ENCODE data around the gene CYP2U1. TPM values are rescaled to one million over a fixed set of nuclear protein-coding genes. Genes with fewer than 3 reads are reported as not detected.

CYP2U1 gene
- total and polyA plus RNA-seq, 8 donors = 0.58 to 10.7 (median 3.1) TPM

DNA sequence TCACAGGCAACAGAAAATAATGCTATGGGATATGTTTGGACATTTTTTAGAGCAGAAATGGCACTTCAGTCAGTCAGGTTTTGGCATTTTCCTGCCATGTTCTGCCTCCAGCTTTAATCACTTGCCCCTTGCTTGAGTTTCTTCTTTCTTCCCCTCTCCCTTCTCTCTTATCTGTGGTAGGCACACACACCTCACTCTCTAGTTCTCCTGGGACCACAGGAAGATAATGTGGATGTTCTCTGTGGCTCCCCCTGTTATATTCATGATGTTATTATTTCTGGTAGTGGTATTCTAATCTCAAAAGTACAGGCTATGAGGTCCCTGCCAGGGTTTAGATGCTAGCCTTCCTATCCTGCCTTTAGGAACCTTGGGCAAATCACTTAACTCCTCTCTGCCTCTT is 63.5 kb downstream of the CYP2U1 start:
- peak overlapping the region in 2 of 5 donors; percentile 13 to 95 for H3K27ac ChIP-seq
- no peaks in the 10 kb centered on the region for H3K27me3 ChIP-seq
- peaks cover 25 to 82% (median 48%) of the 10 kb centered on the region in 4 donors for H3K4me1 ChIP-seq
- no peaks in the 10 kb centered on the region for H3K9me3 ChIP-seq
- H3K36me3 ChIP-seq = peaks cover 0 to under 1% (median 0%) of the 10 kb centered on the region in 4 donors
- no peak for DNase-seq
- TF ChIP-seq POLR2AphosphoS5 (IDR thresholded peaks at IDR 0.05) (no peak), POLR2A (IDR thresholded peaks at IDR 0.05) (no peak), EP300 (IDR thresholded peaks at IDR 0.05) (no peak)
- TF ChIP-seq, protein P1, sequence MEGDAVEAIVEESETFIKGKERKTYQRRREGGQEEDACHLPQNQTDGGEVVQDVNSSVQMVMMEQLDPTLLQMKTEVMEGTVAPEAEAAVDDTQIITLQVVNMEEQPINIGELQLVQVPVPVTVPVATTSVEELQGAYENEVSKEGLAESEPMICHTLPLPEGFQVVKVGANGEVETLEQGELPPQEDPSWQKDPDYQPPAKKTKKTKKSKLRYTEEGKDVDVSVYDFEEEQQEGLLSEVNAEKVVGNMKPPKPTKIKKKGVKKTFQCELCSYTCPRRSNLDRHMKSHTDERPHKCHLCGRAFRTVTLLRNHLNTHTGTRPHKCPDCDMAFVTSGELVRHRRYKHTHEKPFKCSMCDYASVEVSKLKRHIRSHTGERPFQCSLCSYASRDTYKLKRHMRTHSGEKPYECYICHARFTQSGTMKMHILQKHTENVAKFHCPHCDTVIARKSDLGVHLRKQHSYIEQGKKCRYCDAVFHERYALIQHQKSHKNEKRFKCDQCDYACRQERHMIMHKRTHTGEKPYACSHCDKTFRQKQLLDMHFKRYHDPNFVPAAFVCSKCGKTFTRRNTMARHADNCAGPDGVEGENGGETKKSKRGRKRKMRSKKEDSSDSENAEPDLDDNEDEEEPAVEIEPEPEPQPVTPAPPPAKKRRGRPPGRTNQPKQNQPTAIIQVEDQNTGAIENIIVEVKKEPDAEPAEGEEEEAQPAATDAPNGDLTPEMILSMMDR (IDR thresholded peaks at IDR 0.05) = no peak
- no peak overlapping the region for H3K4me3 ChIP-seq
- intact Hi-C loops (cut with DNase I; ENCODE audit: low total_unique reads) = no loop called here

DNA sequence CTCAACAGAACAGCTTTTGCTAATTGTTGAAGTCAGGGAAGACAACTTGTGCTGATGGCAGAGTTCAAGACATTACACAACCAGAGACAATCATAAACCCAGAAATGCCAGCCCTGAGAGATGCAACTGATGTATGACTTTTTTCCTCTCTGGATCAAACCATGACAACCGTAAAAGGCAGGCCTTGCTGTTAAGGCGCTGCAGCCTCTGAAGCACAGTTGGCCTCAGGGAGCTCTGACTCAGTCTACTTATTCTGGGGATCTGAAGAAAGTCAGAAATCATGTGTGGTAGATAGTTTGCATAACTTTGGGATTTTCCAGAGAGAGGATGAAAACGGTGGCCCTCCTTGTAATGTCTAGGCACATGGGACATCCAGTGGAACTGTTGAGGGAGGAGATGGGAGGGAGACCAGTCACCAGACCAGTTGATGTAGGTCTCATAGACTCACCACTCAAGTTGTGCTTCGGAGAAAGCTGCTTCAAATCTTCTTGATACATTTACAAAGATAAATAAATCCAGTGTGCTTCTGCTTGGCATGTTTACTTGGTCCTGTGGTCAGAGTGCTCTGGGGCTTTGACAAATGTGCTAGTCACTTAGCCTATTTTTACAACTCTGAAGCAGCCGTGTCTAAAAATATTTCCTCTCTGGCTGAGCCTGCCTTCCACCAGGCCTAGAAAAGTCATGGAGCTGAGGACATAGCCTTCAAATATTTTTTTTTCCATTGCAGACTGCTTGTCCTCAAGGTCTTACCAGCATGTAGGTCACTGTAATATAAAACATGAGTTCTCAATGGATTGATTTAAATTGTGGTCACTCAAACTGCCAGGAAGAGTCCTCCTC is 65.8 kb downstream of the CYP2U1 start:
- WGBS, 5 donors = 52 to 62% (median 58%) methylated on average over 5 of the region's 5 CpGs
- peak overlapping the region in 4 of 5 donors; percentile 55 to 95 (median 70) for H3K27ac ChIP-seq
- no peak overlapping the region for H3K4me3 ChIP-seq
- no peaks in the 10 kb centered on the region for H3K9me3 ChIP-seq
- intact Hi-C loops (cut with DNase I; ENCODE audit: low total_unique reads) = no loop called here
- peaks cover 0 to 7% (median 0%) of the 10 kb centered on the region in 4 donors for H3K36me3 ChIP-seq
- DNase-seq = peak in 1 of 2 donors; percentile 47
- H3K4me1 ChIP-seq = peaks cover 12 to 66% (median 35%) of the 10 kb centered on the region in 4 donors
- TF ChIP-seq, protein P1 (IDR thresholded peaks at IDR 0.05) = no peak
- TF ChIP-seq POLR2A (IDR thresholded peaks at IDR 0.05) (no peak), POLR2AphosphoS5 (IDR thresholded peaks at IDR 0.05) (peak in 1 of 3 donors; percentile 54), EP300 (IDR thresholded peaks at IDR 0.05) (peak; percentile 28)
- H3K27me3 ChIP-seq = no peaks in the 10 kb centered on the region

DNA sequence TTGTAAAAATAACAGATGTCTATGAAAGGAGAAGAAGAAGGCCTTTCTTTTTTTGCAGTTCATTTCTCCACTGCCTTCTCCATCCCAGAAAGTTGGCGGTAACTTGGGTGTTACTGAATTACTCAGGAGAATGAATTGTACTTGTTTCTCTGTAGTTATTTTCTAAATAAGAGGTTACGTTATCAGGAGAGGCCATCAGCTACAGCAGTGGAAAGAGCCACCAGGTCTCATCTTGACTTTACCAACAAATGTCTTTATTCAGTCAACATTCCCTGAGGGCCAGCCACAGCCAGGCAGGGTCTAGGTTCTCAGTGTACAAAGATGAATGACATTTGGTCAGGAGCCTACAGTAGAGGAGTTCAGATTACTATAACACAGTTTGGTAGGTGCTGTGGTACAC is 66.4 kb downstream of the CYP2U1 start:
- Histone ChIP-seq H3K36me3 (peaks cover 0 to 7% (median 0%) of the 10 kb centered on the region in 4 donors), H3K27me3 (no peaks in the 10 kb centered on the region), H3K9me3 (no peaks in the 10 kb centered on the region), H3K4me3 (no peak overlapping the region), H3K27ac (peak overlapping the region in 4 of 5 donors; percentile 55 to 95 (median 70)), H3K4me1 (peaks cover 10 to 59% (median 30%) of the 10 kb centered on the region in 4 donors)
- intact Hi-C loops (cut with DNase I; ENCODE audit: low total_unique reads) = no loop called here
- WGBS, 5 donors = 74 to 93% (median 83%) methylated on average over 2 of the region's 2 CpGs
- DNase-seq = no peak
- TF ChIP-seq POLR2AphosphoS5 (IDR thresholded peaks at IDR 0.05) (no peak), POLR2A (IDR thresholded peaks at IDR 0.05) (no peak), EP300 (IDR thresholded peaks at IDR 0.05) (no peak)
- TF ChIP-seq, protein P1 (IDR thresholded peaks at IDR 0.05) = no peak

DNA sequence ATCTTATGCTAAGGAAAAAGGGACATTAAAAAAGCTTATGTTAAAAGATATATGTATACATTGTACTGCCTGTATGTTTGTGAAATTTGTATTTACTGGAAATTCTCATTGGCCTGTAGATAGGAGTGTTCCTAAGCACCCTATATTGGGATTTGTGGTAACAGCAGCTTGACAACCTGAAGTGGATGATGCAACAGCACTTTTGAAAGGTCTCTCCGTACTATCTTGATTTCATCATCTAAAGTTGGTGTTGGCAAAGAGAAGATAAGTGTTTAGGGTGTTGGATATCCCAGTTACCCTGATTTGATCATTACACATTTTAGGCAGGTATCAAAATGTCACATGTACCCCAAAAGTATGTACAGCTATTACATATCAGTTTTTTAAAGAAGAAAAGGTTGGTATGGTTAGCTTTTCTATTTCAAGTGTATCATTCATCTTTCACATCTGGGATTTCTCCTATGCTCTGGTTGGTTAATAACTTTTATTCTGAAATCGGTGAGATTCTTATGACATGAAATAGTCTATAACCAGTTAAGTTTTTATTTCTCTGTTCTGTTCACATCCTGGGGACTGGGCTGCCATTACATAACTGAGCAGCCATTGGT is 68.7 kb downstream of the CYP2U1 start:
- 87 to 95% (median 94%) methylated on average over 2 of the region's 2 CpGs for WGBS, 5 donors
- peaks cover 0 to 46% (median 16%) of the 10 kb centered on the region in 4 donors for H3K4me1 ChIP-seq

More for the DNA sequence above, 68.7 kb downstream of the CYP2U1 start:
- DNase-seq = no peak
- peak overlapping the region in 1 of 5 donors; percentile 95 for H3K27ac ChIP-seq
- intact Hi-C loops (cut with DNase I; ENCODE audit: low total_unique reads) = no loop called here
- H3K36me3 ChIP-seq = peaks cover 0 to 7% (median 0%) of the 10 kb centered on the region in 4 donors
- H3K27me3 ChIP-seq = no peaks in the 10 kb centered on the region
- no peaks in the 10 kb centered on the region for H3K9me3 ChIP-seq
- H3K4me3 ChIP-seq = no peak overlapping the region
- TF ChIP-seq EP300 (IDR thresholded peaks at IDR 0.05) = no peak
- no peak for TF ChIP-seq POLR2A (IDR thresholded peaks at IDR 0.05)
- no peak for TF ChIP-seq POLR2AphosphoS5 (IDR thresholded peaks at IDR 0.05)
- TF ChIP-seq, protein P1 (IDR thresholded peaks at IDR 0.05) = no peak

Data from stomach (tissue), 9 donors.